HCT116 (cell line): ENCODE data around the gene SLC19A3. TPM values are rescaled to one million over a fixed set of nuclear protein-coding genes. Genes with fewer than 3 reads are reported as not detected.
"Not testable (repeated sequence)": the region's sequence is repeated elsewhere in the genome, so short reads cannot be mapped to it uniquely, and the experiment has no call there.

Experiments
- ATAC-seq: fragments of 200-7000 bp; cut with Tn5 transposase; 2 replicates; pipeline ENCODE4 v1.9.1; 2020; ENCODE audit warnings: mild to moderate bottlenecking, moderate library complexity
- BruUV-seq: library from RNA; stranded (reverse); fragments of 400-500 nt; replicated peaks from 2 replicates; lab custom pipeline; 2021; lab: Mats Ljungman, UMichigan
- CTCF ChIA-PET: fragments of 300-600 bp; sonication (Branson Sonifier 250); formaldehyde crosslinking; loops from one replicate; lab custom pipeline; 2021; ENCODE audit warnings: antibody characterized with exemption; lab: Charles Lee
- POLR2A ChIA-PET: fragments of 300-600, 350-600 bp; sonication (Branson Sonifier 250); formaldehyde crosslinking; loops from one replicate; lab custom pipeline; 2021; ENCODE audit warnings: antibody characterized with exemption; lab: Charles Lee
- RAD21 ChIA-PET, 2 experiments: fragments of 300-600 bp; sonication (Branson Sonifier 250); formaldehyde crosslinking; loops; one replicate each; lab custom pipeline; 2023; ENCODE audit warnings: low total read pairs in 2 of 2; ENCODE audit not compliant: uncharacterized antibody in 2 of 2, unreplicated experiment in 2 of 2, low non-redundant PET in 1 of 2; lab: Charles Lee
- DNase-seq: peaks from one replicate; pipeline ENCODE4 v3.0.0-alpha.2; 2010; ENCODE audit warnings: low read depth, low spot score
- H2AFZ ChIP-seq: fragments of 200-600 bp; shearing (Covaris generic), sonication (generic); 2 replicates; pipeline ENCODE4 v1.6.1; 2017; ENCODE audit warnings: low read depth, mixed run types, mixed read lengths, antibody characterized with exemption, low read length; ENCODE audit not compliant: poor library complexity, severe bottlenecking
- H3K27ac ChIP-seq: 2 replicates; pipeline ENCODE4 v1.5.1; 2012; ENCODE audit warnings: low read depth, low read length
- H3K27me3 ChIP-seq: fragments of 200-600 bp; sonication (generic); 2 replicates; pipeline ENCODE4 v1.6.1; 2016; ENCODE audit warnings: mixed run types, low read length, mixed read lengths; ENCODE audit not compliant: insufficient read depth
- H3K36me3 ChIP-seq, 2 experiments: fragments of 200-500 bp in 1 of 2; fragments of 200-600 bp in 1 of 2; sonication (Bioruptor generic) in 1 of 2; sonication (generic) in 1 of 2; 2 replicates each; pipeline versions ENCODE4 v1.5.1 to v1.6.1; 2014 to 2016; ENCODE audit warnings: low read length in 2 of 2, inconsistent platforms in 1 of 2, mixed read lengths in 1 of 2, mixed run types in 1 of 2; ENCODE audit not compliant: insufficient read depth in 2 of 2, control insufficient read depth in 1 of 2
- H3K4me1 ChIP-seq, 2 experiments: fragments of 200-600 bp in 1 of 2; sonication (generic) in 1 of 2; 2 replicates each; pipeline versions ENCODE4 v1.5.1 to v1.6.1; 2012 to 2017; ENCODE audit warnings: low read length in 2 of 2, inconsistent platforms in 1 of 2, mild to moderate bottlenecking in 1 of 2, mixed read lengths in 1 of 2, mixed run types in 1 of 2, moderate library complexity in 1 of 2; ENCODE audit not compliant: insufficient read depth in 2 of 2, control insufficient read depth in 1 of 2
- H3K4me2 ChIP-seq: fragments of 200-600 bp; sonication (generic); 2 replicates; pipeline ENCODE4 v1.6.1; 2017; ENCODE audit warnings: mixed run types, low read length, mixed read lengths
- H3K4me3 ChIP-seq, 2 experiments: fragments of 200-600 bp in 1 of 2; sonication (generic) in 1 of 2; replicated peaks in 1 of 2; 2 replicates each; pipeline ENCODE4 v1.5.1; 2011 to 2016; ENCODE audit warnings: low read length in 2 of 2, control low read depth in 1 of 2, low read depth in 1 of 2, mild to moderate bottlenecking in 1 of 2, mixed read lengths in 1 of 2, mixed run types in 1 of 2
- H3K79me2 ChIP-seq: fragments of 200-600 bp; sonication (generic); 2 replicates; pipeline ENCODE4 v1.6.1; 2017; ENCODE audit warnings: mild to moderate bottlenecking, mixed run types, low read length, moderate library complexity, mixed read lengths; ENCODE audit not compliant: insufficient read depth
- H3K9ac ChIP-seq: fragments of 200-600 bp; sonication (generic); 2 replicates; pipeline ENCODE4 v1.6.1; 2016; ENCODE audit warnings: low read length, mixed read lengths
- H3K9me2 ChIP-seq: fragments of 200-600 bp; sonication (generic), shearing (Covaris generic); 2 replicates; pipeline ENCODE4 v1.6.1; 2017; ENCODE audit warnings: mixed run types, mild to moderate bottlenecking, moderate library complexity; ENCODE audit not compliant: insufficient read depth
- H3K9me3 ChIP-seq, 2 experiments: fragments of 200-500 bp in 1 of 2; fragments of 200-600 bp in 1 of 2; sonication (Bioruptor generic) in 1 of 2; sonication (generic) in 1 of 2; 2 replicates each; pipeline ENCODE4 v1.6.1; 2014 to 2017; ENCODE audit warnings: low read length in 2 of 2, mixed read lengths in 2 of 2, inconsistent platforms in 1 of 2, low read depth in 1 of 2, mild to moderate bottlenecking in 1 of 2, mixed run types in 1 of 2, moderate library complexity in 1 of 2; ENCODE audit not compliant: control insufficient read depth in 1 of 2, insufficient read depth in 1 of 2
- H4K20me1 ChIP-seq: fragments of 200-600 bp; sonication (generic), shearing (Covaris generic); 2 replicates; pipeline ENCODE4 v1.6.1; 2017; ENCODE audit warnings: mixed run types, mild to moderate bottlenecking, moderate library complexity; ENCODE audit not compliant: insufficient read depth
- CBX3 ChIP-seq: IDR thresholded peaks from 2 replicates; pipeline ENCODE4 v1.6.1; 2012; ENCODE audit warnings: low read depth
- EGR1 ChIP-seq: IDR thresholded peaks from 2 replicates; pipeline ENCODE4 v1.6.1; 2012; ENCODE audit warnings: low read depth
- ELF1 ChIP-seq: IDR thresholded peaks from 2 replicates; pipeline ENCODE4 v1.6.1; 2012; ENCODE audit warnings: low read depth, borderline replicate concordance
- EZH2phosphoT487 ChIP-seq: fragments of 200-600 bp; IDR thresholded peaks from 2 replicates; pipeline ENCODE4 v1.6.1; 2018; ENCODE audit warnings: antibody characterized with exemption, borderline replicate concordance
- RAD21 ChIP-seq: IDR thresholded peaks from 2 replicates; pipeline ENCODE4 v1.6.1; 2012; ENCODE audit warnings: low read depth, mild to moderate bottlenecking
- SP1 ChIP-seq: IDR thresholded peaks from 2 replicates; pipeline ENCODE4 v1.6.1; 2012; ENCODE audit warnings: low read depth
- TCF7L2 ChIP-seq: IDR thresholded peaks from 2 replicates; pipeline ENCODE4 v1.7.0; 2011; ENCODE audit warnings: borderline replicate concordance, inconsistent platforms; ENCODE audit not compliant: insufficient read depth, insufficient read length; ENCODE audit errors: extremely low read depth
- ZFX ChIP-seq: fragments of 450-650 bp; IDR thresholded peaks from 2 replicates; pipeline ENCODE4 v1.6.1; 2017
- intact Hi-C: fragments of 100-400 bp; cut with micrococcal nuclease; formaldehyde crosslinking; loops from 2 replicates; pipeline ENCODE4 v1.10.0; 2022
- total RNA-seq: library from RNA; stranded (reverse); gene quantifications from one replicate; pipeline ENCODE4 v1.2.1, GENCODE V29; 2021; ENCODE audit not compliant: unreplicated experiment

Gene SLC19A3
- total RNA-seq, 1 experiment from 2014 or later: not detected

DNA sequence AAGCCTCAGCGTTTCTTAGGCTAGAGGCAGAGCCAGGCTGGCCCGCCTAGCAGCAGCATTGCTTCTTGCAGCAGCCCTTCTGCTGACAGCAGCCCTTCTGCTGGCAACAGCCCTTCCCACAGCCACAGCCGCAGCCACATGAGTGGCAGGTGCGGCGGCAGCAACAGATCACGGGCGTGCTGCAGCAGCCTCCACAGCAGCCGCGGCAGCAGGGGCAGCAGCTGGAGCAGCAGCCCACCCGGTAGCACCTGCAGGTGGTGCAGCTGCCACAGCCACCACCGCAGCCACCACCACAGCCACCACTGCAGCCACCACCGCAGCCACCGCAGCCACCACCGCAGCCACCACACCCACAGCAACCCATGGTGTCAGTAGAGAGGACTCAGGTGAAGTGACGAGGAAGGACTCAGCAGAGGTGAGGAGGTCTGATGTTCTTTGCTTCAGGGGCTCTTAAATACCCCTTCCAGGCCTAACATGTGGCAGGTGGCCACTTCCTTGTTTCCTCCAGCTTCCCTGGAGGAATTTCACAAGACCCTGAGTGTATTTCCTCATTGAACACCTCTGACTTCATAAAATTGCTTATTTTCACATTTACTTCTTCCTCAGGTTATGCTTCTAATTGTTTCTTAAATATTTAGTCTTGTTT is 6.7 kb upstream of the SLC19A3 start, which contains the start of gene SCYGR6:
SCYGR6 (minus strand) TSS at position 364 of the 646 bp plus-strand sequence; CDS start at position 364, 0 bp downstream.
- no peak for ATAC-seq

DNA sequence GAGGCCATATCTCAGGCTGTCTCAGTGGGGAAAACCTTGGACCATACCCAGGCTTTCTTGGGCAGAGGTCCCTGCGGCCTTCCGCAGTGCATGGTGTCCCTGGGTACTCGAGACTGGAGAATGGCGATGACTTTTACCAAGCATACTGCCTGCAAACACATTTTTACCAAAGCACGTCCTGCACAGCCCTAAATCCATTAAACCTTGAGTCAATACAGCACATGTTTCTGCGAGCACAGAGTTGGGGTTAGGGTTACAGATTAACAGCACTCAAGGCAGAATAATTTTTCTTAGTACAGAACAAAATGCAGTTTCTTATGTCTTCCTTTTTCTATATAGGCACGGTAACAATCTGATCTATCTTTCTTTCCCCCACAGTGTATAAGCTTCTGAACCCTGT is 5.0 kb upstream of the SLC19A3 start:
- BruUV-seq, H3K27ac ChIP-seq: not testable (repeated sequence)

More for the DNA sequence above, 6.7 kb upstream of the SLC19A3 start, which contains the start of gene SCYGR6:
- H3K4me2 ChIP-seq: no peak within 1 kb of the TSS
- no peaks in the 10 kb centered on the region for H4K20me1 ChIP-seq
- H3K36me3 ChIP-seq: no peaks in the 10 kb centered on the region
- H3K9me2 ChIP-seq: no peaks in the 10 kb centered on the region
- DNase-seq: no peak
- H3K27ac ChIP-seq: no peak within 1 kb of the TSS
- ChIA-PET POLR2A (no interaction called here), RAD21 (no interaction called here), CTCF (no interaction called here)
- H3K9me3 ChIP-seq: no peaks in the 10 kb centered on the region
- H3K9ac ChIP-seq: no peak within 1 kb of the TSS
- TF ChIP-seq SP1: no peak
- no peak for TF ChIP-seq TCF7L2
- TF ChIP-seq EGR1: no peak
- TF ChIP-seq ZFX: no peak
- TF ChIP-seq RAD21: no peak
- no peak for TF ChIP-seq EZH2phosphoT487
- TF ChIP-seq ELF1: no peak
- TF ChIP-seq CBX3: no peak
- H3K27me3 ChIP-seq: no peaks in the 10 kb centered on the region
- no TSS peak for BruUV-seq
- H3K4me3 ChIP-seq: no peak within 1 kb of the TSS
- no peaks in the 10 kb centered on the region for H3K79me2 ChIP-seq
- no peaks in the 10 kb centered on the region for H3K4me1 ChIP-seq
- H2AFZ ChIP-seq: no peak within 1 kb of the TSS
- intact Hi-C loops: no loop called here

More for the DNA sequence above, 5.0 kb upstream of the SLC19A3 start:
- H3K4me2 ChIP-seq, POLR2A ChIA-PET, RAD21 ChIA-PET, H3K9ac ChIP-seq, intact Hi-C loops, H3K4me1 ChIP-seq, CTCF ChIA-PET, ATAC-seq, DNase-seq, H2AFZ ChIP-seq, H3K79me2 ChIP-seq, H4K20me1 ChIP-seq, H3K9me2 ChIP-seq, H3K36me3 ChIP-seq, H3K9me3 ChIP-seq, H3K4me3 ChIP-seq, H3K27me3 ChIP-seq: not testable (repeated sequence)
